ENCODE data around the gene RIMKLA.

Gene RIMKLA

GRCh38 chr1:42348498-42348897, 32.1 kb upstream of the RIMKLA start:
- TF ChIP-seq YY1 (IDR thresholded peaks at IDR 0.05; ENCODE audit: low read depth) (no peak), TEAD4 (IDR thresholded peaks at IDR 0.05) (no peak), FOXM1 (IDR thresholded peaks at IDR 0.05; ENCODE audit: borderline replicate concordance, low read depth) (no peak), TAF1 (IDR thresholded peaks at IDR 0.05; ENCODE audit: low read depth) (no peak), TCF12 (IDR thresholded peaks at IDR 0.05; ENCODE audit: low read depth) (no peak), EGR1 (IDR thresholded peaks at IDR 0.05) (no peak), CEBPB (IDR thresholded peaks at IDR 0.05) (no peak), ZBTB7A (IDR thresholded peaks at IDR 0.05; ENCODE audit: low read depth) (no peak), RAD21 (IDR thresholded peaks at IDR 0.05; ENCODE audit: low read depth) (no peak), CREB1 (IDR thresholded peaks at IDR 0.05; ENCODE audit: low read depth) (no peak)
- TF ChIP-seq, protein P1, sequence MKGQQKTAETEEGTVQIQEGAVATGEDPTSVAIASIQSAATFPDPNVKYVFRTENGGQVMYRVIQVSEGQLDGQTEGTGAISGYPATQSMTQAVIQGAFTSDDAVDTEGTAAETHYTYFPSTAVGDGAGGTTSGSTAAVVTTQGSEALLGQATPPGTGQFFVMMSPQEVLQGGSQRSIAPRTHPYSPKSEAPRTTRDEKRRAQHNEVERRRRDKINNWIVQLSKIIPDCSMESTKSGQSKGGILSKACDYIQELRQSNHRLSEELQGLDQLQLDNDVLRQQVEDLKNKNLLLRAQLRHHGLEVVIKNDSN (IDR thresholded peaks at IDR 0.05) = no peak
- TF ChIP-seq, protein P2, sequence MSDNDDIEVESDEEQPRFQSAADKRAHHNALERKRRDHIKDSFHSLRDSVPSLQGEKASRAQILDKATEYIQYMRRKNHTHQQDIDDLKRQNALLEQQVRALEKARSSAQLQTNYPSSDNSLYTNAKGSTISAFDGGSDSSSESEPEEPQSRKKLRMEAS (IDR thresholded peaks at IDR 0.05) = no peak
- TF ChIP-seq, protein P3, sequence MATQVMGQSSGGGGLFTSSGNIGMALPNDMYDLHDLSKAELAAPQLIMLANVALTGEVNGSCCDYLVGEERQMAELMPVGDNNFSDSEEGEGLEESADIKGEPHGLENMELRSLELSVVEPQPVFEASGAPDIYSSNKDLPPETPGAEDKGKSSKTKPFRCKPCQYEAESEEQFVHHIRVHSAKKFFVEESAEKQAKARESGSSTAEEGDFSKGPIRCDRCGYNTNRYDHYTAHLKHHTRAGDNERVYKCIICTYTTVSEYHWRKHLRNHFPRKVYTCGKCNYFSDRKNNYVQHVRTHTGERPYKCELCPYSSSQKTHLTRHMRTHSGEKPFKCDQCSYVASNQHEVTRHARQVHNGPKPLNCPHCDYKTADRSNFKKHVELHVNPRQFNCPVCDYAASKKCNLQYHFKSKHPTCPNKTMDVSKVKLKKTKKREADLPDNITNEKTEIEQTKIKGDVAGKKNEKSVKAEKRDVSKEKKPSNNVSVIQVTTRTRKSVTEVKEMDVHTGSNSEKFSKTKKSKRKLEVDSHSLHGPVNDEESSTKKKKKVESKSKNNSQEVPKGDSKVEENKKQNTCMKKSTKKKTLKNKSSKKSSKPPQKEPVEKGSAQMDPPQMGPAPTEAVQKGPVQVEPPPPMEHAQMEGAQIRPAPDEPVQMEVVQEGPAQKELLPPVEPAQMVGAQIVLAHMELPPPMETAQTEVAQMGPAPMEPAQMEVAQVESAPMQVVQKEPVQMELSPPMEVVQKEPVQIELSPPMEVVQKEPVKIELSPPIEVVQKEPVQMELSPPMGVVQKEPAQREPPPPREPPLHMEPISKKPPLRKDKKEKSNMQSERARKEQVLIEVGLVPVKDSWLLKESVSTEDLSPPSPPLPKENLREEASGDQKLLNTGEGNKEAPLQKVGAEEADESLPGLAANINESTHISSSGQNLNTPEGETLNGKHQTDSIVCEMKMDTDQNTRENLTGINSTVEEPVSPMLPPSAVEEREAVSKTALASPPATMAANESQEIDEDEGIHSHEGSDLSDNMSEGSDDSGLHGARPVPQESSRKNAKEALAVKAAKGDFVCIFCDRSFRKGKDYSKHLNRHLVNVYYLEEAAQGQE (IDR thresholded peaks at IDR 0.05; ENCODE audit: low read depth) = no peak

DNA sequence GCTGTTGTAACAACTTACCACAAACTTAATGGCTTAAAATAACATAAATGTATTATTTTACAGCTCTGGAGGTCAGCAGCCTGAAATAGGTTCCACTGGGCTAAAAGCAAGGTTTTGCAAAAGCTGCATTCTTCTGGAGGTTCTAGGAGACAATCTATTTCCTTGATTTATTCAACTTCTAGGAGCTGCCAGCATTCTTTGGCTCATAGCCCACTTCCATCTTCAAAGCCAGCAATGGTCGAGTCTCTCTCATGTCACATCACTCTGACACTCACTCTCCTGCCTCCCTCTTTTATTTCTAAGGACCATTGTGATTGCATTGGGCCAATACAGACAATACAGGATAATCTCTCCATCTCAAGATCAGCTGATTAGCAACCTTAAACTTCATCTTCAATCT, 30.5 kb upstream of the RIMKLA start:
- TF ChIP-seq RAD21 (IDR thresholded peaks at IDR 0.05; ENCODE audit: low read depth) (no peak), CEBPB (IDR thresholded peaks at IDR 0.05) (no peak), FOXM1 (IDR thresholded peaks at IDR 0.05; ENCODE audit: borderline replicate concordance, low read depth) (no peak)
- TF ChIP-seq, protein P2 (IDR thresholded peaks at IDR 0.05) = no peak

DNA sequence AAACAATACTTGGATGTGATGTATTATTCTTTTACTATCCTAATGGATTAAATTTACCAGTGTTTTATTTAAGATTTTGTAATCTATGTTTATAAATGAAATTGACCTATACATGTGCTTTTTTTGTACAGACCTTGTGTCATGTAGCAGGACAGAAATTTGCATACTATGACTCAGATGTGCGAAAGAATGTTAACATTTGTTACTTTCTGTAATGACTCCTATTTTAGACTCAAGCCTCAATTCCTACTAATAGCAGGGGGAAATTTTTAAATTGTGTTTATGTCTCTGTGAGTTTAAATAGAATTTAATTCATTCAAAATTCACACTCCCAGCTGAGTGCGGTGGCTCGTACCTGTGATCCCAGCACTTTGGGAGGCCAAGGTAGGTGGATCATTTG, 21.8 kb upstream of the RIMKLA start:
- TF ChIP-seq RAD21 (IDR thresholded peaks at IDR 0.05; ENCODE audit: low read depth) (no peak), FOXM1 (IDR thresholded peaks at IDR 0.05; ENCODE audit: borderline replicate concordance, low read depth) (no peak), EP300 (IDR thresholded peaks at IDR 0.05; ENCODE audit: borderline replicate concordance) (no peak), CEBPB (IDR thresholded peaks at IDR 0.05) (no peak), NFIC (IDR thresholded peaks at IDR 0.05) (no peak), TAF1 (IDR thresholded peaks at IDR 0.05; ENCODE audit: low read depth) (no peak), YY1 (IDR thresholded peaks at IDR 0.05; ENCODE audit: low read depth) (no peak), CREB1 (IDR thresholded peaks at IDR 0.05; ENCODE audit: low read depth) (no peak), EGR1 (IDR thresholded peaks at IDR 0.05) (no peak), TEAD4 (IDR thresholded peaks at IDR 0.05) (no peak), TCF12 (IDR thresholded peaks at IDR 0.05; ENCODE audit: low read depth) (no peak), ZBTB7A (IDR thresholded peaks at IDR 0.05; ENCODE audit: low read depth) (no peak)
- TF ChIP-seq, protein P2 (IDR thresholded peaks at IDR 0.05) = no peak
- TF ChIP-seq, protein P1 (IDR thresholded peaks at IDR 0.05) = no peak

DNA sequence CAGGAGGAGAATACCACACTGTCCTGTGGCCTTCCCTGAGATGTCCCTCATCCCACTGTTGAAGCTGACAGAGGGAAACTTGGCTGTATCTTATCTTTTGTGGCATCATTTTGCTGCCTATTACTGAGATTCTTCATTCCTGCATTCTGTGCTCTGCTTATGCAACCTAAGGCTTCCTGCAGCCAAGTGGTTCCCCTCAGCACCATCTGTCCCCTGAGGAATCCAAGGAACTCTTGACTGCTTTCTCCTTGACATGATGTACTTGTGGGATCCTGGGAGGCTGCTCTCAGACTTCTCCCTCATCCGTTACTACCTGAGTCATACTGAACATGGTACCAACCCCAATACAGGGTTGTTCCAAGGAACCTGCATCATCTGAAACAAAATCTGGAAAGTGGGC, 21.1 kb upstream of the RIMKLA start:
- TF ChIP-seq ZBTB7A (IDR thresholded peaks at IDR 0.05; ENCODE audit: low read depth) (no peak), CEBPB (IDR thresholded peaks at IDR 0.05) (no peak), RAD21 (IDR thresholded peaks at IDR 0.05; ENCODE audit: low read depth) (no peak), TCF12 (IDR thresholded peaks at IDR 0.05; ENCODE audit: low read depth) (no peak), TAF1 (IDR thresholded peaks at IDR 0.05; ENCODE audit: low read depth) (no peak), EGR1 (IDR thresholded peaks at IDR 0.05) (no peak), NFIC (IDR thresholded peaks at IDR 0.05) (no peak), CREB1 (IDR thresholded peaks at IDR 0.05; ENCODE audit: low read depth) (no peak), TEAD4 (IDR thresholded peaks at IDR 0.05) (no peak), EP300 (IDR thresholded peaks at IDR 0.05; ENCODE audit: borderline replicate concordance) (no peak), FOXM1 (IDR thresholded peaks at IDR 0.05; ENCODE audit: borderline replicate concordance, low read depth) (no peak), YY1 (IDR thresholded peaks at IDR 0.05; ENCODE audit: low read depth) (no peak)
- TF ChIP-seq, protein P3 (IDR thresholded peaks at IDR 0.05; ENCODE audit: low read depth) = no peak
- TF ChIP-seq, protein P1 (IDR thresholded peaks at IDR 0.05) = no peak
- TF ChIP-seq, protein P2 (IDR thresholded peaks at IDR 0.05) = no peak

GRCh38 chr1:42364089-42364488, 16.5 kb upstream of the RIMKLA start:
- TF ChIP-seq NFIC (IDR thresholded peaks at IDR 0.05) (no peak), FOXM1 (IDR thresholded peaks at IDR 0.05; ENCODE audit: borderline replicate concordance, low read depth) (no peak), TAF1 (IDR thresholded peaks at IDR 0.05; ENCODE audit: low read depth) (no peak), ZBTB7A (IDR thresholded peaks at IDR 0.05; ENCODE audit: low read depth) (no peak), EP300 (IDR thresholded peaks at IDR 0.05; ENCODE audit: borderline replicate concordance) (no peak), YY1 (IDR thresholded peaks at IDR 0.05; ENCODE audit: low read depth) (no peak), EGR1 (IDR thresholded peaks at IDR 0.05) (no peak), TCF12 (IDR thresholded peaks at IDR 0.05; ENCODE audit: low read depth) (no peak), RAD21 (IDR thresholded peaks at IDR 0.05; ENCODE audit: low read depth) (no peak), TEAD4 (IDR thresholded peaks at IDR 0.05) (no peak), CEBPB (IDR thresholded peaks at IDR 0.05) (no peak), CREB1 (IDR thresholded peaks at IDR 0.05; ENCODE audit: low read depth) (no peak)
- TF ChIP-seq, protein P2 (IDR thresholded peaks at IDR 0.05) = no peak
- TF ChIP-seq, protein P1 (IDR thresholded peaks at IDR 0.05) = no peak
- TF ChIP-seq, protein P3 (IDR thresholded peaks at IDR 0.05; ENCODE audit: low read depth) = no peak

All from Ishikawa (cell line).